ENCODE results near the gene NPIPB6. TPM values are rescaled to one million over a fixed set of nuclear protein-coding genes. Genes with fewer than 3 reads are reported as not detected.
"Not testable (repeated sequence)": the region's sequence is repeated elsewhere in the genome, so short reads cannot be mapped to it uniquely, and the experiment has no call there.

NPIPB6 gene
- total RNA-seq, result 1.3 and 1.4 TPM in 2 replicates

DNA sequence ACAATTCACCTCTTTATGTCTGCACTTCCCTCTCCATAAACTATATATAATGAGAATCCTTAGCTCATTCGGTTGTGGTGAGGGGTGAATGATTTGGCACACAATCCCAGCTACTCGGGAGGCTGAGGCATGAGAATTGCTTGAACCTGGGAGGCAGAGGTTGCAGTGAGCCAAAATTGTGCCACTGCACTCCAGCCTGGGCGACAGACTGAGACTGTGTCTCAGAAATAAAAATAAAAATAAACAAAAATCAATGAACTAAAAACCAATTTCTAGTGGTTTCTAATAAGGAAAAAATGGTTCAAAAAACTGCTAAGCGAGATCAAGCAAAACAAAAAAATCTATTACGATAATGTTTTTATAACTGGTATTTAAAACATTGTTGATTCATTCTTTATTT, at the start of gene NPIPB6:
TSS of gene NPIPB6 (minus strand) at position 101 of the 400 bp plus-strand sequence. CDS start 686 bp downstream, outside the sequence.
- intact Hi-C loops (cut with micrococcal nuclease), result not testable (repeated sequence)

DNA sequence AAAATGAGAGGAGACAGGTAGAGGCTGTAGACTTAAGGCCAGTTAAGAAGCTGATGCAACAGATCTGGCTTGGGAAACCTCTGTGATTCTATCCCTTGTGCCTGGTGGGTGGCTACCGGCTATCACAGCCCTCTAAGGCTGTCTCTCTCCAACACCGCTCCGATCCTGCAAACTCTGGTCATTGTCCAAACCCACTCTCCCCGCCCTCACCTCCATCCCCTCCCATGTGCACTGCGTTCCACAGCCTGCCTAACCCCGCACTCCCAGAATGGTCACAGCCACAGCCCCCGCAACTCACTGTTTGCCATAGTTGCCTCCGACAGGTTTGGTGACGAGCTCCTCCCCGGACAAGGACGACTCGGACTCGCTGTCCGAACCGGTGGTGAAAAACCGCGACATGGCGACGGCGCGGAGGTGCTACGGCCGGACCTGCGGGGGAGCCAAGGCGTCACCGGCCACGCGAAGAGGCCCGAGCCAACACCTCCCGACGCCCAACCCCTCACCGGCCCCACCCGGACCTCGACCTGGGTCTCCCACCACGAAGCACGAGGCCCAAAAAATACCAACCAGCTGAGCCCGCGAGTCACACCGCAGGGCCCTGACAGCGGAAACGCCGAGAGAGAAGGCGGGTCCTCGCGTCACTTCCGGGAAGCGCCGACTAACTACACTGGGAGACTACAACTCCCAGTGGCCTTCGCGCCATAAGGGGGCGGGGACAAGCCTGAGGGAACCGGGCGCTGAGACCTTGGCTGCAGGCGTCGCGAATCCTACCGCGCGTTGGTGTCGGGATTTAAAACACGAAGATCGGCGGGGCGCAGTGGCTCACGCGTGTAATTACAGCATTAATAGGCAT, 40.1 kb upstream of the NPIPB6 start, which contains the start of gene EIF3CL:
TSS of gene EIF3CL (minus strand) at position 622 of the 853 bp plus-strand sequence. CDS start at position 399, 223 bp downstream.
- intact Hi-C loops (cut with micrococcal nuclease), result not testable (repeated sequence)

DNA sequence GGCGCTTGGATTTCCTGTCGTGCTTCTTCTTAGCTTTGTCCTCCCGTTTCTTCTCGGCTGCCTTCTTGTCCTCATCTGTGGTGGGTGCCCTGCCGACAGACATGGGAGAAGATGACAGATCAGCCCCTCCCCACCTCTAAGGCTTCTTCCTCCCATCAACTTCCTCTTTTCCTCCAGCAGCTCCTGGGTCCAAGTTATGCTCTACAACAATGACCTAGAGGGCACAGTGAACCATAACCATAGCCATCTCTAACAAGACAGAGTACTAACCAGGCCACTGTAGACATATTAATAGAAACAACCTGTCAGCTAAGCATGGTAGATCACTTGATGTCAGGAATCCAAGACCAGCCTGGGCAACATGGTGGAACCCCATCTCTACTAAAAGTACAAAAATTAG, 28.7 kb upstream of the NPIPB6 start:
- intact Hi-C loops (cut with micrococcal nuclease), result not testable (repeated sequence)

GRCh38 chr16:28382177-28382867, 19.0 kb upstream of the NPIPB6 start:
- intact Hi-C loops (cut with micrococcal nuclease), result not testable (repeated sequence)

DNA sequence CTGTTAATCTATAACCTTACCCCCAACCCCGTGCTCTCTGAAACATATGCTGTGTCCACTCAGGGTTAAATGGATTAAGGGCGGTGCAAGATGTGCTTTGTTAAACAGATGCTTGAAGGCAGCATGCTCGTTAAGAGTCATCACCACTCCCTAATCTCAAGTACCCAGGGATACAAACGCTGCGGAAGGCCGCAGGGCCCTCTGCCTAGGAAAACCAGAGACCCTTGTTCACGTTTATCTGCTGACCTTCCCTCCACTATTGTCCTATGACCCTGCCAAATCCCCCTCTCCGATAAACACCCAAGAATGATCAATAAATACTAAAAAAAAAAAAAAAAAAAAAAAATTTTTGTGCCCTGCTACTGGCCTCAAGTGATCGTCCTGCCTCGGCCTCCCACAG, 14.5 kb upstream of the NPIPB6 start:
- intact Hi-C loops (cut with micrococcal nuclease), result not testable (repeated sequence)

GRCh38 chr16:28377108-28377625, 13.9 kb upstream of the NPIPB6 start:
- intact Hi-C loops (cut with micrococcal nuclease), result not testable (repeated sequence)

DNA sequence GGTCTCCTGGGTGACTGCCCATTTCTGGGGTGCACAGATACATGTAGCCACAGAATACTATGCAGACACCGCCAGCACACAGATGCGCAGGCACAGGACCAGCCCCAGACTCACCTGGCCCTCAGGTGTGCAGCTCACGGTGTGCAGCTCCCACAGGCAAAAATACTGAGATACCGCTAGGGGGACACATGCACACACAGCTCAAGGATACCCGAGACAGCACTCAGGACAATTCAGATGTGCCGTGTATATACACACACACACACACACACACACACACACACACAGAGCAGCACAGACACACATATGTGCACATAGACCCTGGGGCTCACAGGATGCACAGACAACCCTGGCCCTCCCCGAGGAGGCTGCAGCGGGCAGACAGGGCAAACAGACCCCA, 11.8 kb upstream of the NPIPB6 start:
- intact Hi-C loops (cut with micrococcal nuclease), result not testable (repeated sequence)

DNA sequence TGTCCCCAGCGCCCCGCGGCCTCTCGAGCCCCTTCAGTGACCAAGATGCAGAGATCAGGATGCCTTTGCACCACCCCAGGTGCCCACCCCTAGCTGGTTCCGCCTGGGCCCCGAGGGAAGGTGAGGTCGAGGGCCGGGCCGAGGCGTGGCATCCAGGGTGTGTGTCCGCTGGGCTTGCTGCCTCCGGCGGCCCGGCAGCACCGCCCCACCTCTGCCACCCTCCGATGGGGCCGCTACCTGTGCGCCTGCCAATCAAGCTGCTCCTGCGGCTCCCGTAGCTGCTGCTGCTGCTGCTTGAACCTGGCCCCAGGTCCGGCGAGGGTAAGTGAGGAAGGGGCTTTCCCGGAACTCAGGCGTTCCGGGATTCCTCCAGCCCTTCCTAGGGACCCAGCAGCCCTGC, 11.0 kb upstream of the NPIPB6 start:
- intact Hi-C loops (cut with micrococcal nuclease), result not testable (repeated sequence)

DNA sequence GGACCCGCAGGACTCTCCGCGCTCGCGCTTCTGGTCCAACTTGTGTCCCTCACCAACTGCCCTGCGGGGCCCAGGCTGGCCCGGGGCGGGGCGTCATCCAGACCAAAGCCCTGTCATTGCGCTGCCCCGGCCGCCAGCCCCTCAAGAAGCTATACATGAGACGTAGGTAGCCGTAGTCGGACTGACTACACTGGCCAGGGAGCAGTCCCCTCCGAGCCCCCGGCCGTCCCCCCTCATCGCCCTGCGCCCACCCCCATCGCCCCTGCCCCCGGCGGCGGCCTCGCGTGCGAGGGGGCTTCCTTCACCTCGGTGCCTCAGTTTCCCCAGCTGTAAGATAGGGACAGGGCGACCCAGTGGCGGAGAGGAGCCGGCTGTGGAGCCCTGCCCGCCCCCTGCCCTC, 4.6 kb upstream of the NPIPB6 start:
- intact Hi-C loops (cut with micrococcal nuclease), result not testable (repeated sequence)

- intact Hi-C loops (cut with micrococcal nuclease), result not testable (repeated sequence)
Measured at GRCh38 chr16:28364268-28365173, 1.2 kb upstream of the NPIPB6 start.

- intact Hi-C loops (cut with micrococcal nuclease), result not testable (repeated sequence)
Measured at GRCh38 chr16:28362600-28362999, 708 bp downstream of the NPIPB6 start.

DNA sequence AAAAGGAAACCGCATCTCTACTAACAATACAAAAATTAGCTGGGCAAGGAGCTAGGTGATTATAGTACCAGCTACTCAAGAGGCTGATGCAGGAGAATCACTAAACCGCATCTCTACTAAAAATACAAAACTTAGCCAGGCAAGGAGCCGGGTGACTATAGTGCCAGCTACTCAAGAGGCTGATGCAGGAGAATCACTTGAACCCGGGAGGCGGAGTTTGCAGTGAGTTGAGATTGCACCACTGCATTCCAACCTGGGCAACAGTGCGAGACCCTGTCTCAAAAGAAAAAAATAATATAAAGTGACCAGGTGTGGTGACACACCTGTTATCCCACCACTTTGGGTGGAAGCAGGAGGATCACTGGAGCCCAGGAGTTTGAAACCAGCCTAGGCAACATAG, 25.1 kb downstream of the NPIPB6 start:
- intact Hi-C loops (cut with micrococcal nuclease), result not testable (repeated sequence)

DNA sequence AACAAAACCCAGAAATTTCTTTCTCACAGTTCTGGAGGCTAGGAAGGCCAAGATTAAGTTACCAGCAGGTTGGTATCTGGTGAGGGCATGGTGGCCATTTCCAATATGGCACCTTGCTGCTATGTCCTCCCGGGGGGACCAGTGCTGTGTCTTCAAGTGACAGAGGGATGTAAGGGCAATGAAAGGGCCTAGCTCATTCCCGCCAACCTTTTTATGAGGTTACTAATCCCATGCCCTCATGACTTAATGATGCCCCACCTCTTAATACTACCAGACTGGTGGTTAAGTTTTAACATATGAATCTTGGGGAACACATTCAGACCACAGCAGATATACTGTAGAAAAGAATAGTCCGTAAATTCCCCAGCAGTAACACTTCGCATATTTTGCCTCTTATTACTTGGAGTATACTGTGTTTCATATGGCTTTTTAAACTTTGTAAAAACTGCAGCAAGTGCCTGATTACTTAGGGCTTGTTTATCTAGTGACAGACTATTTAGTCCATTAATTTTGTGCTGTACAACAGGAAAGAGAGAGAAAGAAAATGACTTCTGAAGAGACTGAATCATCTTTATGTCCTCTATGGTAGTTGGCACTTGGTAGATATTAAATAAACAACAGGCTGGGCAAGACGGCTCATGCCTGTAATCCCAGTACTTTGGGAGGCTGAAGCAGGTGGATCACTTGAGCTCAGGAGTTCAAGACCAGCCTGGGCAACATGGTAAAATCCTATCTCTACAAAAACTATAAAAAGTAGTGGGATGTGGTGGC, 26.2 kb downstream of the NPIPB6 start:
- intact Hi-C loops (cut with micrococcal nuclease), result not testable (repeated sequence)

- intact Hi-C loops (cut with micrococcal nuclease), result not testable (repeated sequence)
Measured at GRCh38 chr16:28335678-28336077, 27.6 kb downstream of the NPIPB6 start.

- intact Hi-C loops (cut with micrococcal nuclease), result not testable (repeated sequence)
Measured at GRCh38 chr16:28332632-28333031, 30.7 kb downstream of the NPIPB6 start.

GRCh38 chr16:28330981-28331380, 32.3 kb downstream of the NPIPB6 start:
- intact Hi-C loops (cut with micrococcal nuclease), result not testable (repeated sequence)

- intact Hi-C loops (cut with micrococcal nuclease), result not testable (repeated sequence)
Measured at GRCh38 chr16:28330232-28330631, 33.1 kb downstream of the NPIPB6 start.

GRCh38 chr16:28326881-28327610, 36.3 kb downstream of the NPIPB6 start:
- intact Hi-C loops (cut with micrococcal nuclease), result loop anchor here (1.0 kb wide), 1 partner anchor 50 kb away; no protein-coding TSS in a partner anchor

- intact Hi-C loops (cut with micrococcal nuclease), result no loop called here
Measured at GRCh38 chr16:28324887-28325279, 38.4 kb downstream of the NPIPB6 start.
